Neural cell (in vitro differentiated cells): Measurements from ENCODE around the gene JMJD1C. TPM values are rescaled to one million over a fixed set of nuclear protein-coding genes. Genes with fewer than 3 reads are reported as not detected.
A peak's percentile ranks its signal among the peaks of the same experiment; 100 is the strongest.

Source experiments
- H2AFZ ChIP-seq: fragments of 200-600, 300-800 bp; sonication (generic), shearing (Covaris generic); 2 replicates; pipeline ENCODE4 v1.6.0; 2014; ENCODE audit warnings: low read depth, mild to moderate bottlenecking, antibody characterized with exemption, low read length, moderate library complexity
- H3F3A ChIP-seq: fragments of 200-600 bp; shearing (Covaris generic); 2 replicates; pipeline ENCODE4 v1.6.1; 2016; ENCODE audit warnings: mild to moderate bottlenecking, moderate library complexity, mixed read lengths, antibody characterized with exemption, low read length; ENCODE audit not compliant: insufficient read depth, poor library complexity, severe bottlenecking
- H3K27ac ChIP-seq: fragments of 200-600, 300-800 bp; sonication (generic), shearing (Covaris generic); 2 replicates; pipeline ENCODE4 v1.5.1; 2014; ENCODE audit warnings: mild to moderate bottlenecking, low read length, moderate library complexity
- H3K27me3 ChIP-seq: fragments of 300-800, 200-600 bp; sonication (generic), shearing (Covaris generic); 2 replicates; pipeline ENCODE4 v1.6.0; 2014; ENCODE audit warnings: mild to moderate bottlenecking, low read depth, low read length, moderate library complexity; ENCODE audit not compliant: insufficient read depth
- H3K36me3 ChIP-seq: fragments of 300-800, 200-600 bp; sonication (generic), shearing (Covaris generic); 2 replicates; pipeline ENCODE4 v1.5.1; 2014; ENCODE audit warnings: mild to moderate bottlenecking, antibody characterized with exemption, low read length, moderate library complexity; ENCODE audit not compliant: insufficient read depth
- H3K4me2 ChIP-seq: fragments of 300-800, 200-600 bp; sonication (generic), shearing (Covaris generic); 2 replicates; pipeline ENCODE4 v1.6.0; 2014; ENCODE audit warnings: mild to moderate bottlenecking, low read length
- H3K4me3 ChIP-seq: fragments of 300-800, 200-600 bp; sonication (generic), shearing (Covaris generic); 2 replicates; pipeline ENCODE4 v1.5.1; 2014; ENCODE audit warnings: mild to moderate bottlenecking, low read length, moderate library complexity
- H3K79me2 ChIP-seq: fragments of 200-600 bp; shearing (Covaris generic); replicated peaks from 2 replicates; pipeline ENCODE4 v1.6.0; 2014; ENCODE audit warnings: mild to moderate bottlenecking, low read length, moderate library complexity; ENCODE audit not compliant: insufficient read depth
- H3K9ac ChIP-seq: fragments of 300-800, 200-600 bp; sonication (generic), shearing (Covaris generic); 2 replicates; pipeline ENCODE4 v1.6.1; 2016; ENCODE audit warnings: mild to moderate bottlenecking, low read length, mixed read lengths
- H3K9me2 ChIP-seq: fragments of 200-600 bp; shearing (Covaris generic); 2 replicates; pipeline ENCODE4 v1.6.1; 2016; ENCODE audit warnings: mild to moderate bottlenecking, low read length, mixed read lengths; ENCODE audit not compliant: insufficient read depth
- H3K9me3 ChIP-seq: fragments of 200-600, 300-800 bp; sonication (generic), shearing (Covaris generic); 2 replicates; pipeline ENCODE4 v1.6.1; 2016; ENCODE audit warnings: mild to moderate bottlenecking, mixed run types, low read length, moderate library complexity, mixed read lengths
- H4K20me1 ChIP-seq: fragments of 200-600 bp; shearing (Covaris generic); 2 replicates; pipeline ENCODE4 v1.6.1; 2016; ENCODE audit warnings: mild to moderate bottlenecking, mixed run types; ENCODE audit not compliant: insufficient read depth
- CTCF ChIP-seq: fragments of 450-650 bp; IDR thresholded peaks from 2 replicates; pipeline ENCODE4 v1.5.1; 2014; ENCODE audit warnings: antibody characterized with exemption, mild to moderate bottlenecking, moderate library complexity; ENCODE audit not compliant: poor library complexity, severe bottlenecking
- EP300 ChIP-seq: fragments of 450-650 bp; conservative IDR thresholded peaks from 2 replicates; pipeline ENCODE4 v1.6.1; 2014; ENCODE audit warnings: antibody characterized with exemption, mild to moderate bottlenecking, moderate library complexity; ENCODE audit not compliant: poor library complexity, severe bottlenecking
- EZH2 ChIP-seq: fragments of 200-600, 300-800 bp; shearing (Covaris generic), sonication (generic); IDR thresholded peaks from 2 replicates; pipeline ENCODE4 v1.6.1; 2014; ENCODE audit warnings: antibody characterized with exemption, low read length, borderline replicate concordance, mild to moderate bottlenecking; ENCODE audit not compliant: insufficient read depth, poor library complexity, severe bottlenecking
- MXI1 ChIP-seq: fragments of 450-650 bp; conservative IDR thresholded peaks from 2 replicates; pipeline ENCODE4 v1.6.1; 2014; ENCODE audit warnings: antibody characterized with exemption, mild to moderate bottlenecking; ENCODE audit not compliant: poor library complexity, severe bottlenecking
- POLR2AphosphoS5 ChIP-seq: IDR thresholded peaks from 2 replicates; pipeline ENCODE4 v1.6.1; 2012
- RAD21 ChIP-seq: fragments of 450-650 bp; conservative IDR thresholded peaks from 2 replicates; pipeline ENCODE4 v1.6.1; 2014; ENCODE audit warnings: antibody characterized with exemption, mild to moderate bottlenecking, moderate library complexity
- REST ChIP-seq: IDR thresholded peaks from 2 replicates; pipeline ENCODE4 v1.6.1; 2012; ENCODE audit warnings: borderline replicate concordance
- SMC3 ChIP-seq: fragments of 450-650 bp; conservative IDR thresholded peaks from 2 replicates; pipeline ENCODE4 v1.6.1; 2014; ENCODE audit warnings: antibody characterized with exemption, mild to moderate bottlenecking, moderate library complexity; ENCODE audit not compliant: poor library complexity
- TAF1 ChIP-seq: IDR thresholded peaks from 2 replicates; pipeline ENCODE4 v1.6.1; 2012; ENCODE audit warnings: low read depth
- polyA plus RNA-seq: library from polyadenylated mRNA; depleted of rRNA; stranded (reverse); fragments of >200 nt; gene quantifications from 2 replicates; pipeline ENCODE4 v1.2.3, GENCODE V29; 2014

The JMJD1C gene
- polyA plus RNA-seq, 1 donor from 2014 or later, result 108 TPM

GRCh38 chr10:63221950-63222349, 243.8 kb downstream of the JMJD1C start:
- no peaks in the 10 kb centered on the region for H3K9me2 ChIP-seq
- H3K27me3 ChIP-seq, result no peaks in the 10 kb centered on the region
- no peak overlapping the region for H3K4me2 ChIP-seq
- H3K9me3 ChIP-seq, result no peaks in the 10 kb centered on the region
- H3K27ac ChIP-seq, result no peak overlapping the region
- H3K79me2 ChIP-seq, result peaks cover 7% of the 10 kb centered on the region
- no peaks in the 10 kb centered on the region for H4K20me1 ChIP-seq
- H3F3A ChIP-seq, result no peaks in the 10 kb centered on the region
- no peak overlapping the region for H3K9ac ChIP-seq
- no peak overlapping the region for H3K4me3 ChIP-seq
- no peak for TF ChIP-seq SMC3
- no peaks in the 10 kb centered on the region for H3K36me3 ChIP-seq
- no peak overlapping the region for H2AFZ ChIP-seq

- H3F3A ChIP-seq, result no peaks in the 10 kb centered on the region
- no peak overlapping the region for H3K27ac ChIP-seq
- no peak overlapping the region for H3K4me2 ChIP-seq
- H3K79me2 ChIP-seq, result peaks cover 7% of the 10 kb centered on the region
- H3K27me3 ChIP-seq, result no peaks in the 10 kb centered on the region
- no peaks in the 10 kb centered on the region for H3K9me2 ChIP-seq
- H4K20me1 ChIP-seq, result no peaks in the 10 kb centered on the region
- H3K36me3 ChIP-seq, result no peaks in the 10 kb centered on the region
- H2AFZ ChIP-seq, result no peak overlapping the region
- TF ChIP-seq CTCF (no peak), SMC3 (no peak), EP300 (no peak), MXI1 (no peak), RAD21 (no peak), TAF1 (no peak)
- no peak overlapping the region for H3K9ac ChIP-seq
- no peaks in the 10 kb centered on the region for H3K9me3 ChIP-seq
- H3K4me3 ChIP-seq, result no peak overlapping the region
These were observed 246.0 kb downstream of the JMJD1C start for GRCh38 chr10:63219749-63220148.

- Histone ChIP-seq H3K4me2 (no peak overlapping the region), H3K36me3 (peaks cover 5% of the 10 kb centered on the region), H3F3A (no peaks in the 10 kb centered on the region), H3K79me2 (peaks cover 7% of the 10 kb centered on the region), H3K27ac (no peak overlapping the region), H3K4me3 (no peak overlapping the region), H3K9me3 (no peaks in the 10 kb centered on the region), H2AFZ (no peak overlapping the region), H3K27me3 (no peaks in the 10 kb centered on the region), H3K9me2 (no peaks in the 10 kb centered on the region), H3K9ac (no peak overlapping the region), H4K20me1 (no peaks in the 10 kb centered on the region)
- TF ChIP-seq MXI1 (no peak), EZH2 (no peak), EP300 (no peak), RAD21 (peak; percentile 74), SMC3 (peak; percentile 82), POLR2AphosphoS5 (no peak), REST (no peak), CTCF (peak; percentile 72), TAF1 (no peak)
These were observed 248.6 kb downstream of the JMJD1C start for GRCh38 chr10:63217120-63217605.
